Neuronal stem cell (in vitro differentiated cells): ENCODE data around the gene EPB41L4A.
A peak's percentile ranks its signal among the peaks of the same experiment; 100 is the strongest.

Experiments
- DNase-seq: peaks from one replicate; pipeline ENCODE4 v3.0.0-alpha.2; 2013; ENCODE audit warnings: low spot score
- H2AFZ ChIP-seq: one replicate; pipeline ENCODE4 v1.6.1; 2013; ENCODE audit warnings: mild to moderate bottlenecking, low read length, inconsistent platforms
- H2AK5ac ChIP-seq: 2 replicates; pipeline ENCODE4 v1.6.1; 2013; ENCODE audit warnings: low read depth, mild to moderate bottlenecking, inconsistent platforms, low read length, moderate library complexity, mixed read lengths
- H2BK120ac ChIP-seq: 2 replicates; pipeline ENCODE4 v1.6.1; 2013; ENCODE audit warnings: low read depth, mild to moderate bottlenecking, inconsistent platforms, low read length, moderate library complexity, mixed read lengths
- H2BK12ac ChIP-seq: one replicate; pipeline ENCODE4 v1.6.1; 2013; ENCODE audit warnings: low read length, inconsistent platforms
- H2BK15ac ChIP-seq: 2 replicates; pipeline ENCODE4 v1.6.1; 2013; ENCODE audit warnings: mild to moderate bottlenecking, low read length, inconsistent platforms, mixed read lengths
- H2BK5ac ChIP-seq: one replicate; pipeline ENCODE4 v1.6.1; 2013; ENCODE audit warnings: inconsistent platforms, mild to moderate bottlenecking, low read length, moderate library complexity
- H3K14ac ChIP-seq: one replicate; pipeline ENCODE4 v1.6.1; 2013; ENCODE audit warnings: low read length, inconsistent platforms
- H3K18ac ChIP-seq: 2 replicates; pipeline ENCODE4 v1.6.1; 2013; ENCODE audit warnings: low read length, inconsistent platforms
- H3K23ac ChIP-seq: 2 replicates; pipeline ENCODE4 v1.6.1; 2013; ENCODE audit warnings: low read depth, mild to moderate bottlenecking, mixed read lengths, low read length, inconsistent platforms; ENCODE audit not compliant: poor library complexity
- H3K27ac ChIP-seq: replicated peaks from 3 replicates; pipeline ENCODE4 v1.5.1; 2013; ENCODE audit warnings: low read length, inconsistent platforms
- H3K27me3 ChIP-seq, 3 experiments: 2 replicates each; pipeline ENCODE4 v1.6.1; 2013; ENCODE audit warnings: low read length in 3 of 3, mild to moderate bottlenecking in 2 of 3, inconsistent platforms in 1 of 3, low read depth in 1 of 3, mixed read lengths in 1 of 3, moderate library complexity in 1 of 3; ENCODE audit not compliant: control insufficient read depth in 3 of 3, insufficient read depth in 3 of 3
- H3K36me3 ChIP-seq, 2 donors: replicated peaks in 1 of 2; 2 replicates each; pipeline ENCODE4 v1.6.1; 2013; ENCODE audit warnings: low read length in 2 of 2; ENCODE audit not compliant: control insufficient read depth in 2 of 2, insufficient read depth in 2 of 2
- H3K4ac ChIP-seq: 2 replicates; pipeline ENCODE4 v1.6.1; 2013; ENCODE audit warnings: inconsistent platforms, mild to moderate bottlenecking, low read length, moderate library complexity
- H3K4me1 ChIP-seq, 2 donors: 1 replicate in 1 of 2; 2 replicates in 1 of 2; pipeline ENCODE4 v1.6.1; 2013; ENCODE audit warnings: low read length in 2 of 2, low read depth in 1 of 2; ENCODE audit not compliant: control insufficient read depth in 2 of 2, insufficient read depth in 1 of 2
- H3K4me2 ChIP-seq: one replicate; pipeline ENCODE4 v1.6.1; 2013; ENCODE audit warnings: mild to moderate bottlenecking, low read length, inconsistent platforms; ENCODE audit not compliant: insufficient read depth, poor library complexity, severe bottlenecking
- H3K4me3 ChIP-seq, 2 donors: 2 replicates each; pipeline ENCODE4 v1.5.1; 2013; ENCODE audit warnings: low read length in 2 of 2, mild to moderate bottlenecking in 2 of 2, inconsistent platforms in 1 of 2, moderate library complexity in 1 of 2
- H3K79me1 ChIP-seq: one replicate; pipeline ENCODE4 v1.6.1; 2013; ENCODE audit warnings: low read depth, mild to moderate bottlenecking, inconsistent platforms, low read length, moderate library complexity
- H3K9ac ChIP-seq: one replicate; pipeline ENCODE4 v1.6.1; 2013; ENCODE audit warnings: mild to moderate bottlenecking, low read depth, low read length, inconsistent platforms; ENCODE audit not compliant: poor library complexity
- H3K9me3 ChIP-seq, 2 donors: replicated peaks in 1 of 2; 2 replicates each; pipeline versions ENCODE3 to v1.6.1; 2013; ENCODE audit warnings: low read length in 2 of 2, mild to moderate bottlenecking in 2 of 2, inconsistent platforms in 1 of 2, low read depth in 1 of 2, mixed read lengths in 1 of 2, moderate library complexity in 1 of 2; ENCODE audit not compliant: control insufficient read depth in 2 of 2, insufficient read depth in 1 of 2
- H4K8ac ChIP-seq: one replicate; pipeline ENCODE4 v1.6.1; 2013; ENCODE audit warnings: low read depth, mild to moderate bottlenecking, inconsistent platforms, low read length, moderate library complexity
- H4K91ac ChIP-seq: one replicate; pipeline ENCODE4 v1.6.1; 2013; ENCODE audit warnings: low read length, low read depth, mild to moderate bottlenecking, inconsistent platforms; ENCODE audit not compliant: poor library complexity
- WGBS, 2 donors: extraction: QIAGEN DNeasy Blood & Tissue Kit; methylation state at CpG; one replicate each; pipeline ENCODE4 v1.1.7; 2013; ENCODE audit warnings: missing lambda C conversion rate in 2 of 2, mixed read lengths in 1 of 2; ENCODE audit not compliant: insufficient read length in 2 of 2, insufficient replicate concordance in 1 of 2; ENCODE audit errors: extremely low coverage in 2 of 2; 5-methylcytosine and 5-hydroxymethylcytosine counted together

Gene EPB41L4A

DNA sequence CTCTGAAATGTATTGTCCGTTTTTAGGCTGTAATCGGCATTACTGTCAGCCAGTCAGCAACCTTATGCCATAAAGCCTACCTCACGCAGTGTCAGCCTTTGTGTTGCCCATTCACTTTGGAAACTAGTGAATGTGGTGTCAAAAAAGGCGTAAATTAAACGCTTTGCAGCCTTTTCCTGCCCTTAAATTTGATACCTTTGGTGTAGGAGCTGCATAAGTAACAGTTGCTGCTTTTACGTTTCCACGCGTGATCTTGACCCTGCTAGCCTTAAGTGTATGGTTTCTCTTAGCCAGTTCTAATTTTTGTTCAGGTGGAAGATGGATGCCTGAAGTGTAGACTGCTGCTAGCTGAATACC, 257.7 kb downstream of the EPB41L4A start:
- Histone ChIP-seq H3K23ac (no peak overlapping the region), H2BK12ac (no peak overlapping the region), H3K36me3 (peaks cover 22 to 48% of the 10 kb centered on the region in 2 donors), H3K9me3 (peaks cover 0 to 5% of the 10 kb centered on the region in 2 donors), H3K27ac (no peak overlapping the region), H3K9ac (peak overlapping the region; percentile 50), H3K27me3 (no peaks in the 10 kb centered on the region), H2BK120ac (no peak overlapping the region), H3K79me1 (peaks cover 3% of the 10 kb centered on the region), H4K91ac (no peak overlapping the region), H2BK15ac (no peak overlapping the region), H3K4ac (no peak overlapping the region), H4K8ac (no peak overlapping the region), H3K18ac (no peak overlapping the region), H3K4me3 (peak overlapping the region; percentile 83 to 92), H3K4me1 (peaks cover 0 to under 1% of the 10 kb centered on the region in 2 donors), H2AFZ (no peak overlapping the region), H2AK5ac (no peak overlapping the region), H3K4me2 (peak overlapping the region; percentile 74), H3K14ac (no peak overlapping the region), H2BK5ac (no peak overlapping the region)
- DNase-seq = no peak
- no CpG with 5 or more reads among the region's 8 CpGs for WGBS, 2 donors

DNA sequence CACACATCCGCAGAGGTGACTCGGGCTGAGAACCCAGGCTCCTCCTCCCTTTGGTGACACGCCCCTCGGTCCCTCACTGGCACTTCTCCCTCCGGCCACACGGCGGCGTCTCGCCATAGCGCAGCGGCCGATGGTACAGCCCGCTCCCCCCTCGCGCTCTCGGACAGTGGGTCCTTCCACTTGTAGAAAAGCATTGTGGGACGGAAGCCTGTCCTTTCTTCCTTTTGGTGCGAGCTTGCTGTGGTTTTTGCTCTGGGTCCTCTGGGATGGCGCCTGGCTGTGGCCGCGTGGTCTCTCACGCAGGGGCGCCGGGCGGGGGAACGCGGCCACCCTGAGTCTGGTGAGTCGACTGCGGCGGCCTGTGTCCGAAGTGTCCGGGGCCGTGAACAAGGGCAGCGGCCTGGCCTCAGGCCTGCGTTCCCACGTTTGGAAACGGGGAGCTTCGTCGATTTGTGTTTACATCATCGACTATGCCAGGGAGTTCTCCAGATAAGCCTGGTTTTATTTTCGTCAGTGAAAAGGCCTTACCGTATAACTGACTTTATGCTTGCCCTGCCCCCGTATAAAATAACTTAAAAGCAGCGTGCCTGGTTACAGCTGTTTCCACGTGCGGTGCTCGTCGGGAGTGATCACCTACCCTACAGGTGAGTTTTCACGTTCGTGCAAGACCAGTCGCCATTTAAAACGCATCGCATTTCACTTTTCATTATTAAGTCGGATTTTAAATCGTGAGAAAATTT, 258.3 kb downstream of the EPB41L4A start:
- Histone ChIP-seq H3K9ac (peak overlapping the region; percentile 98), H3K4me2 (peak overlapping the region; percentile 74), H3K36me3 (peaks cover 17 to 43% of the 10 kb centered on the region in 2 donors), H2BK120ac (no peak overlapping the region), H2BK15ac (no peak overlapping the region), H3K27ac (no peak overlapping the region), H3K27me3 (no peaks in the 10 kb centered on the region), H2AFZ (peak overlapping the region; percentile 85), H3K18ac (peak overlapping the region; percentile 86), H3K14ac (no peak overlapping the region), H3K4ac (no peak overlapping the region), H3K4me1 (peaks cover 2 to 4% of the 10 kb centered on the region in 2 donors), H3K9me3 (peaks cover 0 to 5% of the 10 kb centered on the region in 2 donors), H3K79me1 (peaks cover 3% of the 10 kb centered on the region), H2AK5ac (no peak overlapping the region), H2BK12ac (no peak overlapping the region), H4K8ac (no peak overlapping the region), H3K23ac (peak overlapping the region; percentile 37), H4K91ac (no peak overlapping the region), H3K4me3 (peak overlapping the region; percentile 83 to 92), H2BK5ac (no peak overlapping the region)
- WGBS, 2 donors = no CpG with 5 or more reads among the region's 55 CpGs
- peak; percentile 84 for DNase-seq

DNA sequence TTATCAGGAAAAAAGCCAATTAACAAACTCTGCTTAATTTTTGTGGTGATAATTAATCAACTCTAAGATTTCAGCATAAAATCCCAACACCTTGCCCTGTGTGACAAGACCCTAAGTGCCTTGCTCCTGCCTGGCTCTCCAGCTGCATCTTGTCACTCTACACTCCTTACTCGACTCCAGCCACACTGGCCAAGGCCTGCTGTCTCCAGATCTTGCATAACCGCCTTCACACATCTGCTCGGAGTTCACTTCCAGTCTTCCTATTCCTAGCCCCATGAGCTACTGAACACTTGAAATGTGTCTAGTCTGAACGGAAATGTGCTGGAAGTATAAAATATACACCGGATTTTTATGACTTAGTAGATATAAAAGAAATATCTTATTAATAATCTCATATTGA, 259.6 kb downstream of the EPB41L4A start:
- Histone ChIP-seq H2BK12ac (no peak overlapping the region), H2AK5ac (no peak overlapping the region), H3K36me3 (peaks cover 14 to 29% of the 10 kb centered on the region in 2 donors), H3K79me1 (peaks cover 3% of the 10 kb centered on the region), H3K23ac (no peak overlapping the region), H3K9ac (no peak overlapping the region), H2AFZ (no peak overlapping the region), H2BK5ac (no peak overlapping the region), H4K91ac (no peak overlapping the region), H3K4me1 (peaks cover 2 to 4% of the 10 kb centered on the region in 2 donors), H3K4me2 (no peak overlapping the region), H3K27me3 (no peaks in the 10 kb centered on the region), H2BK15ac (no peak overlapping the region), H4K8ac (no peak overlapping the region), H3K9me3 (peaks cover 0 to 5% of the 10 kb centered on the region in 2 donors), H3K14ac (no peak overlapping the region), H2BK120ac (no peak overlapping the region), H3K4ac (no peak overlapping the region), H3K18ac (no peak overlapping the region), H3K27ac (no peak overlapping the region), H3K4me3 (no peak overlapping the region)
- DNase-seq = no peak
- no CpG with 5 or more reads among the region's 5 CpGs for WGBS, 2 donors

DNA sequence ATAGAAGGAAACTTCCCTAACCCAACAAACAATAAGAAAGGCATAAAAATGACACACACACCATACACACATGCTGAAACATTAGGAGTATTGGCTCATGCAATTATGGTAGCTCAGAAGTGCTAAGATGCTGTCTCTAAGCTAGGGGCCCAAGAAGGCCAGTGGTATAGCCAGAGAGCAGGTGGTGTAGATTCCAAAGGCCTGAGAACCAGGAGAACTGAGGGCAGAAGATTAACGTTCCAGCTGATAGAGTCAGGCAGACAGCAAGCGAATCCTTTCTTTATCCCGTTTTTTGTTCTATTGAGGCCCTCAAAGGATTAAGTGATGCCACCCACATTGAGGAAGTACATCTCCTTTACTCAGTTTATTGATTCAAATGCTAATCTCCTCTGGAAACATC, 262.9 kb downstream of the EPB41L4A start:
- Histone ChIP-seq H2BK120ac (no peak overlapping the region), H3K27ac (no peak overlapping the region), H3K23ac (no peak overlapping the region), H3K9ac (no peak overlapping the region), H3K18ac (no peak overlapping the region), H2BK12ac (no peak overlapping the region), H2AK5ac (no peak overlapping the region), H3K79me1 (peaks cover 2% of the 10 kb centered on the region), H3K36me3 (no peaks in the 10 kb centered on the region), H4K91ac (no peak overlapping the region), H2BK15ac (no peak overlapping the region), H3K4me1 (peaks cover 2 to 4% of the 10 kb centered on the region in 2 donors), H3K9me3 (peaks cover 0 to 5% of the 10 kb centered on the region in 2 donors), H3K14ac (no peak overlapping the region), H3K27me3 (no peaks in the 10 kb centered on the region), H3K4me3 (no peak overlapping the region), H3K4ac (no peak overlapping the region), H3K4me2 (no peak overlapping the region), H2AFZ (no peak overlapping the region), H4K8ac (no peak overlapping the region), H2BK5ac (no peak overlapping the region)
- WGBS, 2 donors = no CpG with 5 or more reads among the region's 3 CpGs
- DNase-seq = no peak
